Subcutaneous abdominal adipose tissue (tissue), 5 donors: Measurements from ENCODE around the gene BRI3BP.
"Not testable (repeated sequence)": the region's sequence is repeated elsewhere in the genome, so short reads cannot be mapped to it uniquely, and the experiment has no call there.

Experiments
- H3K27ac ChIP-seq: one replicate; pipeline ENCODE4 v1.7.0; 2013; ENCODE audit warnings: low read depth, mild to moderate bottlenecking, inconsistent platforms, low read length, moderate library complexity
- H3K27me3 ChIP-seq, 5 donors: one replicate each; pipeline ENCODE4 v1.7.0; 2013; ENCODE audit warnings: low read length in 5 of 5, inconsistent platforms in 1 of 5; ENCODE audit not compliant: control insufficient read depth in 5 of 5, insufficient read depth in 4 of 5
- H3K36me3 ChIP-seq, 5 donors: one replicate each; pipeline ENCODE4 v1.7.0; 2013; ENCODE audit warnings: low read length in 5 of 5; ENCODE audit not compliant: control insufficient read depth in 5 of 5, insufficient read depth in 5 of 5
- H3K4me1 ChIP-seq, 5 donors: one replicate each; pipeline ENCODE4 v1.7.0; 2013; ENCODE audit warnings: low read length in 5 of 5, mild to moderate bottlenecking in 3 of 5, moderate library complexity in 1 of 5; ENCODE audit not compliant: control insufficient read depth in 5 of 5, insufficient read depth in 5 of 5
- H3K4me3 ChIP-seq, 5 donors: one replicate each; pipeline ENCODE4 v1.7.0; 2013; ENCODE audit warnings: low read length in 5 of 5, low read depth in 1 of 5
- H3K9ac ChIP-seq, 5 donors: one replicate each; pipeline ENCODE4 v1.7.0; 2013; ENCODE audit warnings: low read length in 5 of 5, mild to moderate bottlenecking in 4 of 5, moderate library complexity in 3 of 5
- H3K9me3 ChIP-seq, 5 donors: one replicate each; pipeline ENCODE4 v1.7.0; 2013; ENCODE audit warnings: low read length in 5 of 5; ENCODE audit not compliant: control insufficient read depth in 5 of 5
- donor health status: healthy.
- donor health status: healthy.
- donor health status: healthy.
- donor health status: healthy.
- donor health status: healthy.

The BRI3BP gene

GRCh38 chr12:125063522-125063921 is 70.1 kb downstream of the BRI3BP start:
- H3K9me3 ChIP-seq, H3K4me3 ChIP-seq, H3K27me3 ChIP-seq, H3K36me3 ChIP-seq, H3K9ac ChIP-seq, H3K27ac ChIP-seq: not testable (repeated sequence)
- H3K4me1 ChIP-seq = peaks cover 0 to 34% (median 23%) of the 10 kb centered on the region in 5 donors

- Histone ChIP-seq H3K27ac (no peak overlapping the region), H3K9me3 (no peaks in the 10 kb centered on the region), H3K36me3 (peaks cover 0 to 4% (median 0%) of the 10 kb centered on the region in 5 donors), H3K9ac (peak overlapping the region in 1 of 5 donors; percentile 64), H3K4me3 (peak overlapping the region; percentile 70 to 85 (median 78)), H3K4me1 (peaks cover 2 to 43% (median 26%) of the 10 kb centered on the region in 5 donors), H3K27me3 (no peaks in the 10 kb centered on the region)
These were observed 71.0 kb downstream of the BRI3BP start for GRCh38 chr12:125064492-125064891.

GRCh38 chr12:125065021-125065918 is 71.8 kb downstream of the BRI3BP start, which contains the start of gene AACS:
Gene AACS (plus strand): TSS chr12:125065435. CDS start chr12:125065585, 150 bp downstream.
- peak within 1 kb of the TSS; percentile 38 to 85 (median 83) for H3K9ac ChIP-seq
- peak within 1 kb of the TSS; percentile 70 to 85 (median 78) for H3K4me3 ChIP-seq
- H3K36me3 ChIP-seq = peaks cover 0 to 5% (median 0%) of the 10 kb centered on the region in 5 donors
- H3K27me3 ChIP-seq = no peaks in the 10 kb centered on the region
- no peaks in the 10 kb centered on the region for H3K9me3 ChIP-seq
- peak within 1 kb of the TSS; percentile 41 for H3K27ac ChIP-seq
- H3K4me1 ChIP-seq = peaks cover 2 to 51% (median 28%) of the 10 kb centered on the region in 5 donors

GRCh38 chr12:125065919-125066570 is 72.6 kb downstream of the BRI3BP start:
- Histone ChIP-seq H3K9ac (peak overlapping the region; percentile 38 to 85 (median 83)), H3K4me1 (peaks cover 2 to 57% (median 28%) of the 10 kb centered on the region in 5 donors), H3K9me3 (no peaks in the 10 kb centered on the region), H3K27me3 (no peaks in the 10 kb centered on the region), H3K4me3 (peak overlapping the region; percentile 69 to 85 (median 78)), H3K27ac (peak overlapping the region; percentile 41), H3K36me3 (peaks cover 0 to 5% (median 1%) of the 10 kb centered on the region in 5 donors)

GRCh38 chr12:125068391-125068790 is 74.9 kb downstream of the BRI3BP start:
- Histone ChIP-seq H3K9me3 (no peaks in the 10 kb centered on the region), H3K27ac (no peak overlapping the region), H3K27me3 (no peaks in the 10 kb centered on the region), H3K9ac (no peak overlapping the region), H3K36me3 (peaks cover 0 to 9% (median 3%) of the 10 kb centered on the region in 5 donors), H3K4me3 (no peak overlapping the region), H3K4me1 (peaks cover 2 to 67% (median 28%) of the 10 kb centered on the region in 5 donors)

GRCh38 chr12:125069616-125070015 is 76.2 kb downstream of the BRI3BP start:
- Histone ChIP-seq H3K4me1 (peaks cover 2 to 65% (median 25%) of the 10 kb centered on the region in 5 donors), H3K9me3 (no peaks in the 10 kb centered on the region), H3K27ac (no peak overlapping the region), H3K9ac (no peak overlapping the region), H3K4me3 (no peak overlapping the region), H3K36me3 (peaks cover 0 to 9% (median 3%) of the 10 kb centered on the region in 5 donors), H3K27me3 (no peaks in the 10 kb centered on the region)

- no peak overlapping the region for H3K27ac ChIP-seq
- no peak overlapping the region for H3K4me3 ChIP-seq
- H3K9ac ChIP-seq = no peak overlapping the region
These were observed 76.7 kb downstream of the BRI3BP start for GRCh38 chr12:125070112-125070511.

GRCh38 chr12:125070661-125071390 is 77.4 kb downstream of the BRI3BP start:
- Histone ChIP-seq H3K9ac (no peak overlapping the region), H3K9me3 (no peaks in the 10 kb centered on the region), H3K36me3 (peaks cover 0 to 10% (median 4%) of the 10 kb centered on the region in 5 donors), H3K27ac (no peak overlapping the region), H3K27me3 (no peaks in the 10 kb centered on the region), H3K4me3 (no peak overlapping the region), H3K4me1 (peaks cover 2 to 57% (median 16%) of the 10 kb centered on the region in 5 donors)

More at GRCh38 chr12:125070112-125070511, 76.7 kb downstream of the BRI3BP start:
- Histone ChIP-seq H3K4me1 (peaks cover 2 to 61% (median 21%) of the 10 kb centered on the region in 5 donors), H3K27me3 (no peaks in the 10 kb centered on the region), H3K36me3 (peaks cover 0 to 9% (median 3%) of the 10 kb centered on the region in 5 donors), H3K9me3 (no peaks in the 10 kb centered on the region)

GRCh38 chr12:125071456-125071855 is 78.0 kb downstream of the BRI3BP start:
- Histone ChIP-seq H3K9me3 (no peaks in the 10 kb centered on the region), H3K4me3 (no peak overlapping the region)

More at GRCh38 chr12:125071456-125071855, 78.0 kb downstream of the BRI3BP start:
- peaks cover 0 to 16% (median 11%) of the 10 kb centered on the region in 5 donors for H3K36me3 ChIP-seq
- no peak overlapping the region for H3K27ac ChIP-seq
- peaks cover 2 to 51% (median 11%) of the 10 kb centered on the region in 5 donors for H3K4me1 ChIP-seq
- no peaks in the 10 kb centered on the region for H3K27me3 ChIP-seq
- no peak overlapping the region for H3K9ac ChIP-seq
